Stimulated activated CD4-positive, alpha-beta T cell treated with anti-CD3 and anti-CD28 coated beads, Interleukin-1b, Interleukin-23, amount 100 ng/mL, for 48 hours (primary cell): ENCODE measurements around the gene MAOB.
"Not testable (repeated sequence)": the region's sequence is repeated elsewhere in the genome, so short reads cannot be mapped to it uniquely, and the experiment has no call there.

ENCODE experiments used
- DNase-seq: peaks from one replicate; pipeline ENCODE4 v3.0.0-alpha.2; 2020

The MAOB gene

GRCh38 chrX:43882294-43882681, at the start of gene MAOB:
TSS of gene MAOB (minus strand) at chrX:43882450. CDS start at chrX:43882299, 151 bp downstream.
- peak; percentile 6 for DNase-seq

GRCh38 chrX:43922032-43922431, 39.8 kb upstream of the MAOB start:
- DNase-seq: not testable (repeated sequence)

- not testable (repeated sequence) for DNase-seq
These were observed 28.5 kb upstream of the MAOB start for GRCh38 chrX:43910772-43911171.

- no peak for DNase-seq
These were observed 27.8 kb upstream of the MAOB start for GRCh38 chrX:43910012-43910411.

GRCh38 chrX:43909141-43909540, 26.9 kb upstream of the MAOB start:
- DNase-seq: no peak

GRCh38 chrX:43899878-43900815, 17.9 kb upstream of the MAOB start:
- no peak for DNase-seq

- no peak for DNase-seq
These were observed 16.3 kb upstream of the MAOB start for GRCh38 chrX:43898406-43899035.

GRCh38 chrX:43897290-43897689, 15.0 kb upstream of the MAOB start:
- DNase-seq: no peak

- no peak for DNase-seq
These were observed 10.2 kb upstream of the MAOB start for GRCh38 chrX:43892336-43892870.

- DNase-seq: no peak
These were observed 3.4 kb upstream of the MAOB start for GRCh38 chrX:43885617-43886016.

- no peak for DNase-seq
These were observed 598 bp downstream of the MAOB start for GRCh38 chrX:43881410-43882293.

GRCh38 chrX:43880425-43880824, 1.8 kb downstream of the MAOB start:
- no peak for DNase-seq

- DNase-seq: no peak
These were observed 3.2 kb downstream of the MAOB start for GRCh38 chrX:43878906-43879526.

GRCh38 chrX:43876680-43877079, 5.6 kb downstream of the MAOB start:
- DNase-seq: no peak

- no peak for DNase-seq
These were observed 11.4 kb downstream of the MAOB start for GRCh38 chrX:43870758-43871419.

GRCh38 chrX:43870011-43870410, 12.2 kb downstream of the MAOB start:
- no peak for DNase-seq

- no peak for DNase-seq
These were observed 13.5 kb downstream of the MAOB start for GRCh38 chrX:43868791-43869190.

- DNase-seq: no peak
These were observed 15.8 kb downstream of the MAOB start for GRCh38 chrX:43866423-43866822.

GRCh38 chrX:43865791-43866190, 16.5 kb downstream of the MAOB start:
- no peak for DNase-seq

- DNase-seq: no peak
These were observed 19.8 kb downstream of the MAOB start for GRCh38 chrX:43862434-43862833.

- no peak for DNase-seq
These were observed 20.5 kb downstream of the MAOB start for GRCh38 chrX:43861750-43862149.
